ENCODE measurements around the gene S100A2. TPM values are rescaled to one million over a fixed set of nuclear protein-coding genes. Genes with fewer than 3 reads are reported as not detected.
A peak's percentile ranks its signal among the peaks of the same experiment; 100 is the strongest.

The S100A2 gene
- total and polyA plus RNA-seq, 2 of the 13 experiments (the other 11 are each of a cell fraction or from before 2014, with no cell fraction given): 1.2 TPM

- TF ChIP-seq ZNF609 (CRISPR knock-in tag; IDR thresholded peaks at IDR 0.05; ENCODE audit: borderline replicate concordance) (peak; percentile 59; the same call in 1 of the 2 replicates), ATF1 (CRISPR knock-in tag; IDR thresholded peaks at IDR 0.05) (no peak), ZNF782 (CRISPR knock-in tag; IDR thresholded peaks at IDR 0.05; ENCODE audit: borderline replicate concordance) (peak; percentile 63; the same call in 1 of the 2 replicates), ISX (CRISPR knock-in tag; conservative IDR thresholded peaks at IDR 0.05) (no peak)
These were observed 47.2 kb upstream of the S100A2 start, which contains the start of gene S100A16 (continued) for GRCh38 chr1:153612755-153613331.

- H3K4me3 ChIP-seq (replicated peaks in 1 of 3; ENCODE audit: insufficient read depth in 1 of 3, low read depth in 2 of 3, low read length in 3 of 3): peak overlapping the region; percentile 60 to 76 (median 71)
- no peaks in the 10 kb centered on the region for H3K36me3 ChIP-seq (replicated peaks in 1 of 2; ENCODE audit: control insufficient read depth in 1 of 2, insufficient read depth in 2 of 2, low read length in 2 of 2)
- DNase-seq (ENCODE audit: low spot score): no peak
- H3K27me3 ChIP-seq (ENCODE audit: control insufficient read depth in 1 of 2, insufficient read depth in 2 of 2, low read length in 2 of 2): no peaks in the 10 kb centered on the region; a peak in 1 of 5 replicates
- in situ Hi-C loops (cut with HindIII; ENCODE audit: extremely low pct_ligation_motif_present, low pct_unique_long_range_greater_than_20kb) (no loop called here), intact Hi-C loops (cut with micrococcal nuclease; ENCODE audit: unreplicated experiment) (no loop called here)
- H4K20me1 ChIP-seq (ENCODE audit: insufficient read depth, low read length): no peaks in the 10 kb centered on the region
- ChIA-PET CTCF (ENCODE audit: low intra/inter-chr PET ratio, low total read pairs) (no interaction called here), POLR2A (interaction anchor here (1.0 to 12.2 kb wide), 15 partner anchors 9 to 163 kb away, joined by 3 to 390 read pairs (median 4); partner anchors contain the start of genes CHTOP, S100A1, S100A13 and SLC27A3)
- H3K79me2 ChIP-seq (ENCODE audit: insufficient read depth, low read length): peaks cover 13% of the 10 kb centered on the region
- H3K9me3 ChIP-seq (ENCODE audit: low read length): no peaks in the 10 kb centered on the region
- FAIRE-seq: no peak
- ATAC-seq: peak; percentile 0; the same call in 1 of the 3 replicates
- BruUV-seq (replicated peaks): no TSS peak
- H3K27ac ChIP-seq (ENCODE audit: extremely low read length, insufficient read depth, low read length): peak overlapping the region; percentile 66
- no peak overlapping the region for H2AFZ ChIP-seq (ENCODE audit: low read length)
- peaks cover 91% of the 10 kb centered on the region for H3K4me1 ChIP-seq (ENCODE audit: insufficient read depth, low read length)
- 3% methylated on average over 9 of the region's 11 CpGs for WGBS (ENCODE audit: low lambda C conversion rate)
- H3K4me2 ChIP-seq (ENCODE audit: low read depth, low read length): peak overlapping the region; percentile 84
- H3K9ac ChIP-seq (ENCODE audit: insufficient read depth, low read depth, low read length): peak overlapping the region; percentile 80
- 0 out of 2 replicates have a peak, but pooled peaks have one; percentile 19 for TF ChIP-seq LBX2 (CRISPR knock-in tag; IDR thresholded peaks at IDR 0.05; ENCODE audit: borderline replicate concordance)
- no peak for TF ChIP-seq ZFP91 (CRISPR knock-in tag; IDR thresholded peaks at IDR 0.05; ENCODE audit: borderline replicate concordance)
- no peak for TF ChIP-seq ZNF124 (CRISPR knock-in tag; IDR thresholded peaks at IDR 0.05)
- TF ChIP-seq MYC (CRISPR knock-in tag; IDR thresholded peaks at IDR 0.05; ENCODE audit: borderline replicate concordance): 0 out of 2 replicates have a peak, but pooled peaks have one; percentile 46
- no peak for TF ChIP-seq ZNF850 (CRISPR knock-in tag; conservative IDR thresholded peaks at IDR 0.05)
- TF ChIP-seq ZNF414 (CRISPR knock-in tag; IDR thresholded peaks at IDR 0.05): no peak
- no peak for TF ChIP-seq PREB (CRISPR knock-in tag; IDR thresholded peaks at IDR 0.05)
- TF ChIP-seq XRCC5 (optimal IDR thresholded peaks at IDR 0.05; ENCODE audit: low read length): no peak
These were observed 46.6 kb upstream of the S100A2 start for GRCh38 chr1:153612111-153612754.

Data from HepG2 (cell line).